Stimulated activated CD4-positive, alpha-beta T cell treated with anti-CD3 and anti-CD28 coated beads, Interleukin-2, amount 100 ng/mL, for 24 hours (primary cell): Measurements from ENCODE around the gene RETREG2.

Experiments used
- DNase-seq, 2 donors: peaks; one replicate each; pipeline ENCODE4 v3.0.0-alpha.2; 2020

The RETREG2 gene

GRCh38 chr2:219169930-219170654 lies 8.0 kb upstream of the RETREG2 start, which contains the start of gene SLC23A3:
Gene SLC23A3, minus strand, starts transcription at chr2:219170029. Its CDS starts 45 bp downstream, at chr2:219169984.
- no peak for DNase-seq

- peak in 1 of 2 donors; percentile 46 for DNase-seq
Measured at GRCh38 chr2:219171231-219171651, 6.8 kb upstream of the RETREG2 start.

- no peak for DNase-seq
Measured at GRCh38 chr2:219172231-219173154, 5.6 kb upstream of the RETREG2 start.

GRCh38 chr2:219173176-219173575 lies 4.9 kb upstream of the RETREG2 start:
- no peak for DNase-seq

GRCh38 chr2:219174146-219174545 lies 3.9 kb upstream of the RETREG2 start:
- DNase-seq: no peak

- DNase-seq: no peak
Measured at GRCh38 chr2:219174801-219175200, 3.3 kb upstream of the RETREG2 start.

- no peak for DNase-seq
Measured at GRCh38 chr2:219175486-219175885, 2.6 kb upstream of the RETREG2 start.

GRCh38 chr2:219175928-219176817 lies 1.9 kb upstream of the RETREG2 start:
- peak; percentile 41 to 47 for DNase-seq

- peak; percentile 87 to 89 for DNase-seq
Measured at GRCh38 chr2:219176818-219177551, 1.1 kb upstream of the RETREG2 start, which contains the start of gene CNPPD1. Gene CNPPD1, minus strand, starts transcription at chr2:219176925. Its CDS starts 97 bp downstream, at chr2:219176828.

GRCh38 chr2:219178377-219179175 lies 501 bp downstream of the RETREG2 start:
- DNase-seq: peak; percentile 50 to 53

- DNase-seq: no peak
Measured at GRCh38 chr2:219179601-219180465, 1.8 kb downstream of the RETREG2 start.

- no peak for DNase-seq
Measured at GRCh38 chr2:219180961-219181360, 2.9 kb downstream of the RETREG2 start.

- DNase-seq: no peak
Measured at GRCh38 chr2:219181531-219181930, 3.5 kb downstream of the RETREG2 start.

GRCh38 chr2:219182331-219183150 lies 4.5 kb downstream of the RETREG2 start:
- DNase-seq: no peak

- no peak for DNase-seq
Measured at GRCh38 chr2:219183151-219183772, 5.2 kb downstream of the RETREG2 start.

GRCh38 chr2:219184121-219184520 lies 6.0 kb downstream of the RETREG2 start:
- no peak for DNase-seq

- DNase-seq: no peak
Measured at GRCh38 chr2:219186754-219187456, 8.8 kb downstream of the RETREG2 start.

GRCh38 chr2:219197388-219197787 lies 19.3 kb downstream of the RETREG2 start:
- no peak for DNase-seq
